Retina (tissue), 1 donor: ENCODE results near the gene FOXE3.

ENCODE experiments used
- DNase-seq: peaks from one replicate; pipeline ENCODE4 v3.0.0-alpha.2; 2016

The FOXE3 gene

DNA sequence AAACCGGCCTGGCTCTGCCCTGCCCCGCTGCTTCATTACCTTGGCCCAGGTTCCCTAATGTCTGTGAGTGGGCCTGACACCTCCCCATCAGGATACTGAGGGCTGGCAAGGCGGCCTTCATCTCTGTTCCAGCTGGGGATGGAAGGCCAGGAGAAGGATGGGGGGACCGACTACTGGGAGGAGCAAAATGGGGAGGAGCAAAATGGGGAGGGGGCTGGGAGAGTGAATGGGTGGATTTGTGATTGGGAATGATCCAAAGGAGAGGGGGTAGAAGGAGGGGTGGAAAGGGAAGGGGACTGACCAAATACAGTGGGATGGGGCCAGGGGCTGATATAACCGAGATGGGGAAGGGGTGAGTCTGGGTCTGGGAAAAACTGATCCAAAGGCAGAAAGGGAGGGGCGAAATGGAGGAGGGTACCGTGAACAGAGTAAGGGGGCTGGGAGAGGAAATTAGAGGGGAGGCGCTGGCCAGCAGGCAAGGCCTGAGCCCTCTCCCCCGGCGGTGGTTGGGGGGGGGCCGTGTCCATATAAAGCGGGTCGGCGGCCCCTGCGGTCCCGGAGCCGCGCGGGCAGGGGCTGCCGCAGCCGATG lies at the start of gene FOXE3:
Gene FOXE3, plus strand, starts transcription at position 558 of the 591 bp plus-strand sequence. Its CDS starts 31 bp downstream, at position 589.
- no peak for DNase-seq

DNA sequence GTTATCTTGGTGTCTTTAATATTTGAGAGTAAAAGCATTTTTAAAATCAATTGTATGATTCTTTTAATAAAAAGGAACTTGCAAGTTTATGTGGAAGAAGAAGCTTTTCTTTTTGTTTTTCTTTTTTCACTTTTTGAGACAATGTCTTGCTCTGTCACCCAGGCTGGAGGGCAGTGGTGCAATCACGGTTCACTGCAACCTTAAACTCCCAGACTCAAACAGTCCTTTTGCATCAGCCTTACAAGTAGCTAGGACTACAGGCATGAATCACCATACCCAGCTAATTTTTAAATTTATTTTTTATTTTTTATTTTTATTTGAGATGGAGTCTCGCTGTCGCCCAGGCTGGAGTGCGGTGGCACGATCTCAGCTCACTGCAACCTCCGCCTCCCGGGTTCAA lies 48.4 kb upstream of the FOXE3 start:
- no peak for DNase-seq

DNA sequence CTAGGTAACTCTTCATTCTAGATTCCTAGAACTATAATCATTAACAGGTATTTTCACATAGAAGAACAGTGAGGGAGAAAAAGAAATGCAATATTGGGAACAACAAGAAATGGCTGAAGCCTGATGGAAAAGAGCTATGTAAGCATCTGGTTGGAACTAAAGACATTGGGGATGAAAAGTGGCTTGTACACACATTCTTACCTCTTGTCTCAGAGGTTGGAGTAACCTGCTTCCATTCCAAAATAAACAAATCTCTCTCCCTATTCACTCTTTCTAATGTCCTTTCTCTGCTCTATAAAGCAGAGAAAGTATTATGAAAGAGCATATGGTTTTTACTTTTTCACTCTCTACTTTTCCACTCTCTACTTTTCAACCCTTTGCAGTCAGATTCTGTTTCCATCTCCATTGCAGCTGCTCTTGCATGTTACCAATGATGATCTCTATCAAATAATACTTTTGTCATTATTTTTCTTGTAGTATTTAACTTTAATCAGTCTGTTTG lies 45.0 kb upstream of the FOXE3 start:
- DNase-seq, result no peak

DNA sequence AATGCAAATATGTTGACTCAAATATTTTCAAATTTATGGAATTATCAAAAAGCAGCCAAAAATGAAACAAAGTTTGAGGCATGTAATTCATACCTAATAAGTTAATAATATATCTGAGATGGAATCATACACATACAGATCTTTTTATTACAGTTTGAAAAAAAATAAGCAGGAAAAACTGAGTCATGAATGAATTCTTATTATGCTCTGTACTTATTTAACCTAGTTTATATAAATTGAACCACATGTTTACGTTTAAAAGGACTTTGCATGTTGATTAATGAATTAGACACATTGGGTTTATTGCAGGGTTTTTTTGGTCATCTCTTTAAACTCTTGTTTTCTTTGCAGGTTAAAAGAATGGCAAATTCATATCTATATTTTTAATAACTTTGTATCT lies 41.6 kb upstream of the FOXE3 start:
- no peak for DNase-seq

DNA sequence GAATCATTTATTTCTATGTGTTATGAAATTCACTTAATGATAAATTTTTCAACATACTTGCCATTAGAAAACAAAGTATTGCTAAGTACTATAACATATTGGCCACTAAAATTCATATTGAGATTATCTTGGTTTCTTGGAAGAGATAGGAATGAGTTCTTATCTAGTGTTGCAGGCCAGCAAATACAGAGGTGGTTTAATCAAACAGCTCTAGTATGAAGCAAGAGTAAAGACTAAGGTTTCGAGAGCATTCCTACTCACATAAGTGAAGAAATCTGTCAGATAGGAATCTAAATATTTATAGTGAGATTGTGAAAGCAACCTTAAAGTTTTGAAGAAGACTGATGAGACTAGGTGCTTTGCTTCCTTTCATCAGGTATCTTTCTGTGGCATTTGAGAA lies 37.9 kb upstream of the FOXE3 start:
- DNase-seq, result no peak

DNA sequence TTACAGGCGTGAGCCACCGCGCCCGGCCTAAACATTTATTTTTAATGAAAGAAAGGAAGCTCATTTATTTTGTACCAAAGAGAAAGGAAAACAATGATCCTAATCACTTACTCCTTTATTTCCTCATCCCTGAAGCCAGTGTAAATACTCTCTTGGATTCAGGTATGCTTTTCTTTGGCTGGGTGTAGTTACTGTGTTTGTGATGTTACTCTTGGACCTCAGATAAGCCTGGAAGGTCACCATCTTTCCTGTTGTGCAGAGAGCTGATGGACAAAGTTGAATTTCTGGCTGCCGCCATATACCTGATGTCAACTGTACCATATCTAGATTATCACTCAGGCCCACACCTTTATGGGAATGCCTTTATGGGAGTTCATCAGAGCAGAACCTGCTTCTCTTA lies 35.4 kb upstream of the FOXE3 start:
- no peak for DNase-seq

DNA sequence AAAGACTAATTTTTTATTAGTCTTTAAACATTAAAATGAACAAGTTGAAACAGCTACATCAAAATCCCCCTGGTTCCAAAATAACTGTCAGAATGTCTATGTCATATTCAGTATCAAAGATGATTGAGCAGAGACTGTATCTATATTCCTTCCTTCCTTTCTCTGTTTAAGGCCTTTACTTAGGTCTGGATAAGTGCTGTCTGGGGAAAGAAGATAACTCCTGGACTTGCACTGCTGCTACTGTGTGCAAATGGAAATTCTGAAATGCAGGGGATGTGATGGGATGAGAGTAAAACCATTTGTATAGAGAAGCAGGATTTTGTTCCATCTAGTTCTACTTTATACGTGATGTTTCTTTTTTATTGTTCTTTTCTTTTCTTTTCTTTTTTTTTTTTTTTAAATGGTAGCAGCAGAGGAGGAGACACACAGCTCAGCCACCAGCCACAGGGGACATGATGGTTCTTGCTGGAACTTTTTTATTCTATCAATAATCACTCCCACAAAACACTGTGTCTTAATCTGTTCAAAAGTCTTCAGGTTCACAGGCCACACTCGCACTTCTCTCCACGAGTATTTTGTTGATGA lies 33.6 kb upstream of the FOXE3 start:
- DNase-seq, result no peak

DNA sequence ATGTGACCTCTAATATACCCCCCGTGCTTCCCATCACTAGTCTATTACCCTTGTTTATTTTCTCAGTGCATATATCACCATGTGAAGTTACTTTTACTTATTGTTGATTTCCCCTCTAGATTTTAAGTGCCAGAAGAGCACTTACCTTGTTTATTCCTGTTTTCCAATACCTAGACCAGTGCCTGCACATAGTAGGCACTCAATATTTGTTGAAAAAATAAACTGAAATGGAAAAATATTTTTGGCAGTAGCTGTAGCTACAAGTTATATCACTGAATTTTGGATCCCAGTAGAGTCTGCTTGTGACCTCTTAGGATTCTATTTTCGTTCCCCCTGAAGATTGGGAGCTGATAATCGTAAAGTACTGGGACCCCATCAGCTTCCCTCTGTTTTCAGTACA lies 32.0 kb upstream of the FOXE3 start:
- DNase-seq, result no peak

DNA sequence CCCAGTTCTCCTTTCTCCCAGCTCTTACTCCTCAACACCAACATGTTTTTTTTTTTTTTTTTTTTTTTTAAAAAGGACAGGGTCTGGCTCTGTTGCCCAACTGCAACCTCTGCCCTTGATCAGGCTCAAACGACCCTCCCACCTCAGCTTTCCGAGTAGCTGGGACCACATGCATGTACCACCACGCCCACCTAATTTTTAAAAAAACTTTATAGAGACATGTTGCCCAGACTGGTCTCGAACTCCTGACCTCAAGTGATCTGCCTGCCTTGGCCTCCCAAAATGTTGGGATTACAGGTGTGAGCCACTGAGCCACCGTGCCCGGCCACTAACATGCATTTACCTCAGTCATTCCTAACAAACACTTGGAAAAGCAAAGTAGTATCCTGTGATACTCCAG lies 31.1 kb upstream of the FOXE3 start:
- no peak for DNase-seq

DNA sequence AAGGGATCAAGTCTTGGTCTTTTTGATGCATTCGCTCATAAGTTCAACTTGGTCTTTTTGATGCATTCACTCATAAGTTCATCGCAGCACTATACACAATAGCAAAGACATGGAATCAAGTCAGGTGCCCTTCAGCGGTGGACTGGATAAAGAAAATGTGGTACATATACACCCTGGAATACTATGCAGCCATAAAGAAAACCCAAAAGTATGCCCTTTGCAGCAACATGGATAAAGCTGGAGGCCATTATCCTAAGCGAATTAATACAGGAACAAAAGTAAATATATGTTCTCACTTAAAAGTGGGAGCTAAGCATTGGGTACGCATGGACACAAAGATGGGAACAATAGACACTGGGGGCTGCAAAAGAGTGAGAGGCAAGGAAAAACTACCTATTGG lies 29.8 kb upstream of the FOXE3 start:
- no peak for DNase-seq

DNA sequence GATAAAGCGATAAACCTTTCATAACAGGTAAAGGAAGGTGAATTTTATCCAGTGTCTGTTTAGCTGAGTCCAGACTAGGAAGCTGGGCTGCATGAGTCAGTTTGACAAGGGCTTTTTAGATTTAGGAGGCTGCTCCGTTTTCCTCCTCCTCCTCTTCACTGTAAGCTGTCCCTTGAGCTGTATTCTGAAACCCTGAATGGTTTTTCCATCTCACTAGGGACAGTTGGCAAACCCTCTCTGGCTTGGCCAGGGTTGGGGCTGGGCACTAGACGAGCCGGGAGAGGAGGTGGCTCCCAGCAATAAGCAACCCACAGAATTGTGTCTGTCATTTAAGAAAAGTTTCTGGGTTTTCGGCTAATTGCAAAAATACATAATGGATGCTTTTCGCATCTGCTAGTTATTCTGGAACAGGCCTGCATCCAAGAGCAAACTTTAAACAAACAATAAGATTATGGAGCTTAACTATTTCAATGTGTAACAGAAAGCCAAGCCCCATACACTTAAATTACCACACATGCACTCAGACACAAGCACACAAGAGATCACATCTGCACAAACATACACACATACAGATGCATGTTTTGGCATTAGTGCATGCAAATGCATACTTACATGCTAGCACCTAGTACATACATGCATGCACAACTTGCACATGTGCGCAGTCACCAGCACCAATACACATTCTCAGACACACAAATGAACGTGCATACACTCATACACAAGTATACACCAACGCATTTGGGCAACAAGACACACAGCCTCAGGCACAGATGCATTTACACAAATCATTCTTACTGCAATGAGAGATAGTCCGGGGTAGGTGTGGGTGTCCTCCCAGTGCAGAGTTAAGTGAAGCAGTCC lies 27.8 kb upstream of the FOXE3 start:
- no peak for DNase-seq

DNA sequence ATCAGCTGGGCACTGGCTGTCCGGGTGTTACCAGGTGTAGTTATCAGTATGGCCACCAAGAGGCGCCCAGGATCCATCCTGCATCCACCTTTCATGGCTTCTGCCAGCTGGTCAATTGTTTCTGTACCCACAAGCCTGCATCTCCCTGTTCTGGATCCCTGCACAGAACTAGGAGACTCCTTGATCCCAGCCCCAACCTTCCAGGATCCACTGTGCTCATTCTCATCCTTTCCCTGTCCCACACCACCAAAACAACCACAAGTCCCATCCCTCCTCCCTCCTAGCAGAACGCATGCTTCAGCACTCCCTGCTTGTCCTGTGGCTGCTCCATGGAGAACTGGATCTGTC lies 27.2 kb upstream of the FOXE3 start:
- DNase-seq, result peak; percentile 77

DNA sequence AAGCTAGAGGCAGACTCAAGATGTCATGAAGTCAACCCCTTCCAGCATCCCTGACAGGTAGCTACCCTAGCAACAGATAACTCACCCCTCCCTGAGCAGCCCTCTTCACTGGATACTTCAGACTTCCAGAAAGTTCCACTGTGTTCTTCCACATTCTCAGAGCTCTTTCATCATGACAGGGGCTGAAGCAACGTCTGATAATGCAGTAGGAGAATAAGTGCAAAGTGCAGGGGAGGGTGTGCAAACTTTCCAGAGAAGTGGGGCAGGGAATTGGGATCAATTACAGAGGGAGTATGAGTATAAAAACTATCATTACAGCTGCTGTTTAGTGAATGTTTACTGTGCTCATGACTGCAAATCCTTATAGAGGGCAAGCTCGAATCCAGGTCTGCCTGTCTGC lies 26.4 kb upstream of the FOXE3 start:
- no peak for DNase-seq

DNA sequence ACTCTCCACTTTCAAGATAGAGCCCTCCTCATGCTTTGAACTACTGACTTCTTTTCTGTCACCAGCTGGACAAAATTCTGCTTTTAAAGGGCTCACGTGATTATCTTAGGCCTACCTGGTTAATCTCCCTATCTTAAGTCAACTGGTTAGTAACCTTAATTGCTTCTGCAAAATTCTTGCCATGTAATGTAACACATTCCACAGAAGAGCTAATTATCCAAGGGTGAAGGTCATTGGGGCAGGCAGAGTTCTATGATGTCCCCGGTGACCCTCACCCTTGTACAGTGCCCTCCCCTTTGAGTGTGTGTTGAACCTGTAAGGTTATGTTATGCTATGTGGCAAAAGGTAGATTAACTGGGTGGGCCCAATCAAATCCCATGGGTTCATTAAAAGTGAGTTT lies 25.2 kb upstream of the FOXE3 start:
- DNase-seq, result no peak

DNA sequence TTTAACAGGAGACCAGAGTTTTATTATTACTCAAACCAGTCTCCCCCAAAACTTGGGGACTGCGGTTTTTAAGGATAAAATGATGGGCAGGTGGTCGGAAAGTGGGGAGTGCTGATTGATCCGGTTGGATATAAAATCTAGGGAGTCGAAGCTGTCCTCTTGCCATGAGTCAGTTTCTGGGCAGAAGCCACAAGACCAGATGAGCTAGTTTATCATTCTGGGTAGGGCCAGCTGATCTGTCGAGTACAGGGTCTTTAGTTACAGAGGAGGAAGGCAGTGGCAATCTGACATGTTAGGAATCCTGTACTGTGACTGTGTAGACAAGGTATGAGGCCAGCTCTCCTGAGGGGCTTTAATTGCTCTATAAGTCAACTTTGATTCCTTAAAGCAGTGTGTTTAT lies 22.9 kb upstream of the FOXE3 start:
- DNase-seq, result no peak

DNA sequence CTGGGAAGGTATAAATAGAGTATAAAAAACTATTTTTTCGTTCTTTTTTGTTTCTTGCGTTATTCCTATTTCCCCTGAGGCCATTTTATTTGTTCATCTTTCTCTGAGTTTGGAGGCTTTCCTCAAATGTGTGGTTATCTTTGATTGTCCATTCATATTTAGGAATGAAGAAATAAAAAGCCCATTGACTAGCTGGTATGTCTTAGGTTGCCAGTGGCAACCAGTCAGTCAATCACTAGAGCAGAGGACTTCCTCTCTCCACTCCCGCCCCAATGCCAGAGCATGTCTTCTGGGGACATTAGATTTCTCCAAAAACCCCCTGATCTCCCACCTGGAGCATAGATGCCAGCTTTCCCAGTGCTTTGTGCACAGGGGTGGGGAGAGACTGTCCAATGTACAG lies 20.7 kb upstream of the FOXE3 start:
- DNase-seq, result no peak

DNA sequence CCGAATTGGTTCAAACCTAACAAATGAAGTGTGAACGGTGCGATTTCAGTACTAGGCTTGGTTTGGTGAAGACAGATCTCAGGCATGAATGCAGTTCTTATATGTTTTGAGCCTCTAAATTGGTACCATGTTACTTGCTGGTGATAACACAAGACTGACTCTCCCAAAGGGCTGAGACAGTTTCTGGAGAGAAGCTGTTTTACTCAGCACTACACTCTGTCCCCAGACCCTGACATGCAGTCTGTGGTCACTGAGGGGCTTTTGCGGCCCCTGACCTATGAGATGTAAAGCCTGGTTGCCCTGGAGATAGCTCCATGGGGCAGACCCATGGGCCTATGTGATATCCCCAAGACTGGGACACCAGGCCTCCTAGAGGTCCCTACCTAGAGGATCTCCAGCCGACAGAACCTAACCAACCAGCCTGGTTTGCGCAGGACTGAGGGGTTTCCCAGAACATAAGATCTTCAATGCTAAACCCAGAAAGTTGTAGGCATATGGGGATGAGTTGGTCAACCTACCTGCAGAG lies 19.4 kb upstream of the FOXE3 start:
- no peak for DNase-seq

DNA sequence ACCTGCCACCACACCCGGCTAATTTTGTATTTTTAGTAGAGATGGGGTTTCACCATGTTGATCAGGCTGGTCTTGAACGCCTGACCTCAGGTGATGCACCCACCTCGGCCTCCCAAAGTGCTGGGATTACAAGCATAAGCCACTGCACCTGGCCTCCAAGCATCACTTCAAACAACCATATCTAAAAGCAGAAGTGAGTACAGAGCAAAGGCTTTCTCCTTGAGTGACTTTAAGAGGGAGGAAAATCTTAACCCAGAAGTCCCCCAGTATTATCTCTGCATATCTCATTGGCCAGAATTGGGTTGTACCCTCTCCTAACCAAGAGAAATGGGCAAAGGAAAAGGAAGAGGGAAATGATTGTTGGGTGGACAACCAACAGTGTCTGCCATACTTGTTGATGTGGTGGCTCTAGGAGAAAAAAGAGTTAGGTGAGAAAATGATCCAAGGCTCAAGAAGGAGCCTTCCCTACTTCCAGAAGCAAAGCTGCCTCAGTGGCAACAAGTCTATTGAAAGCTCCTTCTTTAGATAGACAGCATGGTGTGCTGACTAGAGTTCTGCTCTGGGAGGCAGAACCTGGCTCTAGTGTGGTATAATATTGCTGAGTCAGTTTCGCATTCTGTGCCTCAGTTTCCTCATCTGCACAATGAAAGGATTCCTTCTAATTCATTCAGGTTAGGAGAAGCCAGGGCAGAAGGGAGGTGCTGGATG lies 16.8 kb upstream of the FOXE3 start:
- no peak for DNase-seq

DNA sequence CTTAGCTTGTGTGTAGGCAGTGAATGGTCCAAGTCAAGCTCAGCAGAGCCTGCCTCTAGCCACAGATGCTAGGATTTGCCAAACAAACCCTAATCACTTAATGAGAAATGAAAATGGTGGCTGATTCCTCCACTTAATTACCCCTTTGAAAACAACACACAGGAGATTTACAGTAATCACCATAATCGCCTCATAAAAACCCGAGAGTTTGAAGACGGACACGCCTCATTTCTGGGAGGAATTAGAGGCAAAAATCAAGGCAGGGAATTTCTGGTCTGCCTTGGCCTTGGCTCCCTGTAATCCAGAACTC lies 16.3 kb upstream of the FOXE3 start:
- DNase-seq, result no peak

DNA sequence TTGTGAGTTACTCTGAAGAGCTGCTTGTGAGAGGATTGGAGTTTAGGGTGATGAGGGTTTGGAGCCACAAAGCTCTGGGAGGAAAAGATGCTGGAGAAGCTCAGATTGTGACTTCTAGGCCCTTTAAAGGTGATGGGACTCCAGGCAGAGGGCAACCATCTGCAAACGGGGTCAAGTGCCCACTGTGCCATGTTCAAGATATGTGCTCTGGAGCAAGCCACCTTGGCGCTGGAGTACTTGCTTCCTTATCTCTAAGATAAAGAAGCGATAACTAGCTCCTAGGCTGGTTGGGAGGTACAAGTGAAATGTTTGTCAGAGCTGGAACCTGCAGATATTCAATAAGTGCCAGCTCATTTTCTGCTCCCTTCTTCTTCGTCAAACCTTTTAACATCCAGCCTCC lies 14.3 kb upstream of the FOXE3 start:
- no peak for DNase-seq

DNA sequence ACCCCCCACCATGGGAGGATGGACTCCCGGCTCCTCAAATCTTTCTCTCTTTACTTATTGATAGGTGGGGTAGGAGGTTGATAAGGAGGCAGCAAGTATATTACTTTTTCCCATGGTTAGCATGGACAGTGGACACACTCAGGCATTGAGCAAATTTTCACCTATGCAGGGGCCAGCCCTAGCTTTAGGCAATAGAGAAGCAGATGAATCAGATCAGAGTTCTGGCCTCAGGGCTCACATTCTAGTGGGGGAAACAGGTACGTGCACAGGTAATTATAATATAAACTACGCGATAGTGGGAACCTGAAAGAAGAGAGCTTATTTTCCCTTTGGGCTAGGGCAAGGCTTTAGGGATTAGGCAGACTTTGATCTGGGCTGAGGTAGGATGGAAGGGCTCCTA lies 13.5 kb upstream of the FOXE3 start:
- DNase-seq, result no peak

DNA sequence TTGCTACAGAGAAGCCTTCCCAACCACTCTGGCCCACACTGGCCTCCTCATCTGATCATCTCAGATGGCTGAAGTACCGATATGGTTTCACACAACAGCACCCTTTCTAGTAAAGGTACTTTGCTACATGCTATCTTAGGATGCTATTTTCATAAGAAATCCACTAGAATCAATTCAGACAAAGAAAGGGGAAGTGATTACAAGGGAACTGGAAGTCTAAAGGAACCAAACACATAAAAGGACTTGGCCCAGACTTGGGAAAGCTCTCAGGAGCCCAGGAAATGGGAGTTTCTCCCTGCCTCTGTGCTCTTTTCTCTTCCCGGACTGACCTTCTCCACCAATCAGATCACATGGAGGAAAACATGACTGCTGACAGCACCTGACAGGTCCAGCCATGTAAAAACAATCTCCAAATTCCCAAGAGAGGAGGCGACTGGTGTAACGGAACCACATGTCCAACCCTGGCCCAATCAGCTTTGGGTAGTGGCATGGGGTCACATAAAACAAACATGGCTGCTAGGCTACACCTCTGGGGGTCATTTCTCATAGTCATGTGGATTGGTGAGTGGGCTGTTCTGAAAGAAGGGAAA lies 12.7 kb upstream of the FOXE3 start:
- peak; percentile 58 for DNase-seq

DNA sequence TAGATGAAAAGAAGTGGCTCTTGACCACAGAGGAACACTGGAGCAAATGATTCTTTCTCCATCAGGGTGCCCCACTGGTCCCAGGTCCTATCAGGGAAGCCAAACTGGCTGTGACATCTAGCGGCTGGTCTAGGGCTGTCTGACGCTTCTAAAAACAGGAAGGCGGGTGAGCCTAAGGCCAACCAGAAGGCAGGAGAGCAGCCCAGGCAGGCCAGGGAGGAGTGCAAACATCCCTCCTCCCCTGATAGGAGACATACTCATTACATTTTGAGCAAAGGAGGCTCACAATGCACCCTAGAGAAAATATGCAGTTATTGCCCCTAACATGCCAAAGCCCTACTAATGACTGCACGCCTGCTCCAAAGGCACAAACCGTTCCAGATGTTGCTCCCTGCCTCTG lies 10.4 kb upstream of the FOXE3 start:
- DNase-seq, result no peak
